ENCODE measurements around the gene SLC35D2. TPM values are rescaled to one million over a fixed set of nuclear protein-coding genes. Genes with fewer than 3 reads are reported as not detected.

The SLC35D2 gene
- total RNA-seq, 1 experiment from 2014 or later = 19.0 TPM

DNA sequence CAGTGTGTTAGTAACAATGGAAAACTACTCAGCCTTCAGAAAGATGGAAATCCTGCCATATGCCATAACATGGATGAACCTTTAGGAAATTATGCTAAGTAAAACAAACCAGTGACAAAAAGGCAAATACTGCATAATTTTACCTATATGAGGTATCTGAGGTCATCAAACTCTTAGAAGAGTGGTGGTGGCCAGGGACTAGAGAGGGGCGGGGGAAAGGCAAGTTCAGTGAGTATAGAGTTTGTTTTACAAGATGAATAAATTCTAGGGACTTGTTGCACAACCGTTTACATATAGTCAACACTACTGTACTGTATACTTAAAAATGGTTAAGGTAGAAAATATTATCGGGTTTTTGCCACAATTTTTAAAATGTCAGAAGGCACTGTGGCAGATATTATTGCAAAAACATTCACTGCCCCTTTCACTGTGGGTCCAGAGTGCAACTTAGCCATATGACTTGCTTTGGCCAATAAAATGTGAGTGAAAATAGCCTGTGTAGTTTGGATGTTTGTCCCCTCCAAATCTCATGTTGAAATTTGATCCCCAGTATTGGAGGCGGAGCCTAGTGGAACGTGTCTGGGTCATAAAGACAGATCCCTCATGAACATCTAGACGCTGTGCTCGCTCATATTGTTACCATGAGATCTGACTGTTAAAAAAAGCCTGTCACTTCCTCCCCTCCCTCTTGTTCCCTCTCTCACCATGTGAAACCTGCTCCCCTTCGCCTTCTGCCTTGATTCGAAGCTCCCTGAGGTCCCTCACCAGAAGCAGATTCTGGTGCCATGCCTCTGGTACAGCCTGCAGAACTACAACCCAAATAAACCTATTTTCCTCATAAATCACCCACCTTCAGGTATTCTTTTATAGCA is 25.1 kb upstream of the SLC35D2 start:
- Histone ChIP-seq H2AFZ (ENCODE audit: low read length) (no peak overlapping the region), H3K4me1 (ENCODE audit: insufficient read depth, low read length) (peaks cover 5% of the 10 kb centered on the region; the same call in 1 of the 2 replicates), H3K79me2 (ENCODE audit: insufficient read depth, low read length) (peaks cover 5% of the 10 kb centered on the region; the same call in 1 of the 2 replicates), H4K5ac (ENCODE audit: insufficient read length, low read depth, low read length) (no peak overlapping the region), H3K4ac (ENCODE audit: low read depth, low read length) (no peak overlapping the region), H2BK20ac (ENCODE audit: low read depth, low read length, poor library complexity, severe bottlenecking) (no peak overlapping the region), H2BK12ac (ENCODE audit: insufficient read length, low read depth, low read length) (no peak overlapping the region), H2BK120ac (ENCODE audit: low read depth, low read length, poor library complexity, severe bottlenecking) (no peak overlapping the region), H4K91ac (ENCODE audit: insufficient read length, low read depth, low read length) (no peak overlapping the region), H2BK15ac (ENCODE audit: low read depth, low read length) (no peak overlapping the region), H2BK5ac (ENCODE audit: insufficient read length, low read length) (no peak overlapping the region), H3K27ac (ENCODE audit: insufficient read length, low read depth, low read length) (no peak overlapping the region), H3K18ac (ENCODE audit: insufficient read length, low read depth, low read length) (no peak overlapping the region), H3K79me1 (ENCODE audit: insufficient read depth, low read depth, low read length, poor library complexity, severe bottlenecking) (peaks cover 6% of the 10 kb centered on the region), H3K4me2 (ENCODE audit: insufficient read depth, insufficient read length, low read length) (no peak overlapping the region), H3K23me2 (ENCODE audit: insufficient read length, low read depth, low read length, poor library complexity, severe bottlenecking) (no peaks in the 10 kb centered on the region), H3K27me3 (ENCODE audit: insufficient read depth, low read length) (no peaks in the 10 kb centered on the region), H3K23ac (ENCODE audit: insufficient read length, low read depth, low read length) (no peak overlapping the region), H3K9me3 (ENCODE audit: control insufficient read depth, low read depth, low read length) (no peaks in the 10 kb centered on the region), H3T11ph (ENCODE audit: low read length) (no peak overlapping the region), H3K9ac (ENCODE audit: extremely low read depth, insufficient read length, low read length) (no peak overlapping the region), H3K14ac (ENCODE audit: insufficient read depth, low read length) (no peak overlapping the region), H3K56ac (ENCODE audit: insufficient read length, low read depth, low read length) (no peak overlapping the region), H2AK5ac (ENCODE audit: insufficient read length, low read length) (no peak overlapping the region), H4K20me1 (ENCODE audit: control insufficient read depth, insufficient read depth, insufficient read length) (no peaks in the 10 kb centered on the region), H4K8ac (replicated peaks; ENCODE audit: insufficient read length, low read depth, low read length) (no peak overlapping the region)
- WGBS (ENCODE audit: extremely low coverage, insufficient read length, low lambda C conversion rate) = no CpG with 5 or more reads among the region's 9 CpGs
- H3K4me3 Mint-ChIP-seq = no peak overlapping the region
- H3K9me3 Mint-ChIP-seq = no peaks in the 10 kb centered on the region; a peak in 1 of 5 replicates
- no peak for DNase-seq
- peaks cover 3 to 16% (median 4%) of the 10 kb centered on the region in 3 experiments; a peak in 3 of 7 replicates for H3K36me3 Mint-ChIP-seq (ENCODE audit: insufficient read depth in 1 of 3, low read depth in 3 of 3)
- TF ChIP-seq CTCF (conservative IDR thresholded peaks at IDR 0.05) = no peak
- peak overlapping the region; percentile 50 to 76 (median 53); a peak in 5 of 7 replicates for H3K27ac Mint-ChIP-seq
- no peaks in the 10 kb centered on the region for H3K27me3 Mint-ChIP-seq (ENCODE audit: low read depth)
- H3K4me1 Mint-ChIP-seq = peaks cover 34 to 35% of the 10 kb centered on the region in 2 experiments
